Upper lobe of left lung (tissue), 4 donors: ENCODE results near the gene RGL1.

ENCODE experiments used
- EP300 ChIP-seq, 4 donors: sonication (generic); formaldehyde crosslinking; IDR thresholded peaks; one replicate each; pipeline ENCODE4 v1.5.1; 2017; ENCODE audit warnings: antibody characterized with exemption in 4 of 4, control low read depth in 2 of 4
- POLR2A ChIP-seq, 4 donors: fragments of 450-650 bp; IDR thresholded peaks; one replicate each; pipeline ENCODE4 v1.5.1; 2016 to 2017; ENCODE audit warnings: antibody characterized with exemption in 4 of 4, mild to moderate bottlenecking in 2 of 4
- POLR2AphosphoS5 ChIP-seq, 2 donors: sonication (generic); formaldehyde crosslinking; IDR thresholded peaks; one replicate each; pipeline ENCODE4 v1.5.1; 2017; ENCODE audit warnings: antibody characterized with exemption in 2 of 2
- TF ChIP-seq, protein P1 (sequence below), 6 experiments: fragments of 450-650 bp in 4 of 6; fragments of 200-600 bp in 2 of 6; sonication (generic) in 2 of 6; IDR thresholded peaks; one replicate each; pipeline ENCODE4 v1.5.1; 2016 to 2019; ENCODE audit warnings: antibody characterized with exemption in 6 of 6

DNA sequence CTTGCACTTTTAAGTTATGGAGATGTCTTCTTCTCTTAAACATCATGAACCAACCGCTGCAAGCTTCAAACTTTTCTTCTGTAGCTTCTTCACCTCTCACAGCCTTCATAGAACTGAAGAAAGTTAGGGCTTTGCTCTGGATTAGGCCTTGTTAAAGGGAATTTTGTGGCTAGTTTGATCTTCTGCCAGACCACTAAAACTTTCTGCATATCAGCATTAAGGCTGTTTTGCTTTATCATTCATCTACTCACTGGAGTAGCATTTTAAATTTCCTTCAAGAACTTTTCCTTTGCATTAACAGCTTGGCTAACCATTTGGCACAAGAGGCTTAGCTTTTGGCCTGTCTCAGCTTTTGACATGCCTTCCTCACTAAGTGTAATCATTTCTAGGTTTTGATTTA is 43.0 kb upstream of the RGL1 start:
- TF ChIP-seq, protein P1, sequence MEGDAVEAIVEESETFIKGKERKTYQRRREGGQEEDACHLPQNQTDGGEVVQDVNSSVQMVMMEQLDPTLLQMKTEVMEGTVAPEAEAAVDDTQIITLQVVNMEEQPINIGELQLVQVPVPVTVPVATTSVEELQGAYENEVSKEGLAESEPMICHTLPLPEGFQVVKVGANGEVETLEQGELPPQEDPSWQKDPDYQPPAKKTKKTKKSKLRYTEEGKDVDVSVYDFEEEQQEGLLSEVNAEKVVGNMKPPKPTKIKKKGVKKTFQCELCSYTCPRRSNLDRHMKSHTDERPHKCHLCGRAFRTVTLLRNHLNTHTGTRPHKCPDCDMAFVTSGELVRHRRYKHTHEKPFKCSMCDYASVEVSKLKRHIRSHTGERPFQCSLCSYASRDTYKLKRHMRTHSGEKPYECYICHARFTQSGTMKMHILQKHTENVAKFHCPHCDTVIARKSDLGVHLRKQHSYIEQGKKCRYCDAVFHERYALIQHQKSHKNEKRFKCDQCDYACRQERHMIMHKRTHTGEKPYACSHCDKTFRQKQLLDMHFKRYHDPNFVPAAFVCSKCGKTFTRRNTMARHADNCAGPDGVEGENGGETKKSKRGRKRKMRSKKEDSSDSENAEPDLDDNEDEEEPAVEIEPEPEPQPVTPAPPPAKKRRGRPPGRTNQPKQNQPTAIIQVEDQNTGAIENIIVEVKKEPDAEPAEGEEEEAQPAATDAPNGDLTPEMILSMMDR (IDR thresholded peaks at IDR 0.05): no peak
- TF ChIP-seq EP300 (IDR thresholded peaks at IDR 0.05) (no peak), POLR2A (IDR thresholded peaks at IDR 0.05) (no peak), POLR2AphosphoS5 (IDR thresholded peaks at IDR 0.05) (no peak)
